NB4 (cell line): ENCODE measurements around the gene LRR1.

Experiments
- CTCF ChIP-seq: IDR thresholded peaks from one replicate; pipeline ENCODE4 v1.5.1; 2012; ENCODE audit warnings: low read depth, low read length
- MAX ChIP-seq: IDR thresholded peaks from 2 replicates; pipeline ENCODE4 v1.6.1; 2011; ENCODE audit warnings: low read depth, low read length
- MYC ChIP-seq: IDR thresholded peaks from 2 replicates; pipeline ENCODE4 v1.6.1; 2011; ENCODE audit warnings: low read depth, low read length
- POLR2A ChIP-seq: IDR thresholded peaks from 2 replicates; pipeline ENCODE4 v1.6.1; 2011; ENCODE audit warnings: mild to moderate bottlenecking; ENCODE audit not compliant: insufficient read length; ENCODE audit errors: extremely low read depth

GRCh38 chr14:49594347-49595091, 4.2 kb upstream of the LRR1 start:
- TF ChIP-seq MYC = no peak
- TF ChIP-seq CTCF = no peak
- TF ChIP-seq POLR2A = no peak
- no peak for TF ChIP-seq MAX
